HG03460 (cell line): ENCODE data around the gene NAGLU.

Source experiments
- ATAC-seq: cut with Tn5 transposase; IDR thresholded peaks from one replicate; pipeline ENCODE4 v1.9.1; 2021; ENCODE audit not compliant: unreplicated experiment

NAGLU gene

DNA sequence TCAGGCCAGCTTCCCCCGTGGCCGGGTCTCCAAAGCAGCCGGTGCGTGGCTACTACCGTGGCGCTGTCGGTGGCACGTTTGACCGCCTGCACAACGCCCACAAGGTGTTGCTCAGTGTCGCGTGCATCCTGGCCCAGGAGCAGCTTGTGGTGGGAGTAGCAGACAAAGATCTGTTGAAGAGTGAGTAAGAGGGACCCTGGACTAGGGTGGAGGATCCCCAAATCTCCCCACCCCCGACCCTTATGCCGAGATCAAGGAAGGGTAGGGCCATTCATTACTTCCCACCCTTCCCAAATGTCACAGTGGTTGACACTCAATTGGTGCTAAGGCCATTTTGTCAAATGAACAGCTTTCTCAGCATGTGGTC, 27.1 kb downstream of the NAGLU start:
- no peak for ATAC-seq

DNA sequence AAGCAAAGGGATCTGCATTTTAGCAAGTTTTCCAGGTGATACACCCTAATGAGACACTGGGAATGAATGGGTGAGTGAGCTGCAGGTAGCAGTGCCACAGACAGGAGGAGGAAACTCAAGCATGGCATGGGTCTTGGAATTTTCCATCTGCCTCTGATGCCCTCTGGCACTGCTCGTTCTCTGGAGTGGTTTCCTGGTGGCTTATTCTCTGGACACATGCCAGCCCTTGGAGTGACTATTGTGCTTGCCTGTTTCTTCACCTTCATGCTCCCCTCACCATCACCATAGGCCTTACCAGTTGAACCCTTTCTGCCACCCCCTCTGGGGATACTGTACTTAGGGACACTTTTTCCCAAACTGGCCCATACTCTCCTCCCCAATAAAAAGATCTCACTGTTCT, 27.5 kb downstream of the NAGLU start:
- no peak for ATAC-seq

DNA sequence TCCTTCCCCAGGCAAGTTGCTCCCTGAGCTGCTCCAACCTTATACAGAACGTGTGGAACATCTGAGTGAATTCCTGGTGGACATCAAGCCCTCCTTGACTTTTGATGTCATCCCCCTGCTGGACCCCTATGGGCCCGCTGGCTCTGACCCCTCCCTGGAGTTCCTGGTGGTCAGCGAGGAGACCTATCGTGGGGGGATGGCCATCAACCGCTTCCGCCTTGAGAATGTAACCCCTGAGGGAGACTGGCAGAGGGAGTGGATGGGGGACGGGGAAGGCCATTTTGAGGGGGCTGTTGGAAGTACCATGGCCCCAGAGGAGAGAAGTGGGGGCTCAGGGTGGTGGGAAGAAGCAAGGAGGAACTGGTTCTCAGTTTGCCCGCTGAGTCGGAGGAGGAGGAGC, 27.9 kb downstream of the NAGLU start:
- no peak for ATAC-seq

DNA sequence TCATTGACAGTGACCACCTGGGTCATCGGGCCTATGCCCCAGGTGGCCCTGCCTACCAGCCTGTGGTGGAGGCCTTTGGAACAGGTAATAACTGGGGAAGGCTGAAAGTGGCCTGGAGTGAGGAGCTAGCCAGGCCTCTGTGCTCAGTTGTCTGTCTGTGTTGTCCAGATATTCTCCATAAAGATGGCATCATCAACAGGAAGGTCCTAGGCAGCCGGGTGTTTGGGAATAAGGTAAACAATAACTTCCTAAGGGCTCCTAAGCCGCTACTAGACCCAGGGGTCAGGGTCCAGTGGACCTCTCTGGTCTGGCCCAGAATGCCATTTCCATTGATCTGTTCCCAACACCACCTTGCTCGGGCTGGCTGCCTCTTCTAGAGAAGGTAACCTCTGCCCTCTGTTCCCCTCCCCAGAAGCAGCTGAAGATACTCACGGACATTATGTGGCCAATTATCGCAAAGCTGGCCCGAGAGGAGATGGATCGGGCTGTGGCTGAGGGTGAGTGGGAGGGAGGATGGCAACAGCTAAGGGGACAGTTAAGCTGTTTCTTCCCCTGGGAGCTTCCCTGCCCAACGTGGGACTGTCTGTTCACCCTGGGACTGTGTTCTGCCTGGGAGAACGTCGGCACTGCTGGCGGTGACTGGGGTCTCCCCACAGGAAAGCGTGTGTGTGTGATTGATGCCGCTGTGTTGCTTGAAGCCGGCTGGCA, 28.9 kb downstream of the NAGLU start:
- ATAC-seq, result no peak

DNA sequence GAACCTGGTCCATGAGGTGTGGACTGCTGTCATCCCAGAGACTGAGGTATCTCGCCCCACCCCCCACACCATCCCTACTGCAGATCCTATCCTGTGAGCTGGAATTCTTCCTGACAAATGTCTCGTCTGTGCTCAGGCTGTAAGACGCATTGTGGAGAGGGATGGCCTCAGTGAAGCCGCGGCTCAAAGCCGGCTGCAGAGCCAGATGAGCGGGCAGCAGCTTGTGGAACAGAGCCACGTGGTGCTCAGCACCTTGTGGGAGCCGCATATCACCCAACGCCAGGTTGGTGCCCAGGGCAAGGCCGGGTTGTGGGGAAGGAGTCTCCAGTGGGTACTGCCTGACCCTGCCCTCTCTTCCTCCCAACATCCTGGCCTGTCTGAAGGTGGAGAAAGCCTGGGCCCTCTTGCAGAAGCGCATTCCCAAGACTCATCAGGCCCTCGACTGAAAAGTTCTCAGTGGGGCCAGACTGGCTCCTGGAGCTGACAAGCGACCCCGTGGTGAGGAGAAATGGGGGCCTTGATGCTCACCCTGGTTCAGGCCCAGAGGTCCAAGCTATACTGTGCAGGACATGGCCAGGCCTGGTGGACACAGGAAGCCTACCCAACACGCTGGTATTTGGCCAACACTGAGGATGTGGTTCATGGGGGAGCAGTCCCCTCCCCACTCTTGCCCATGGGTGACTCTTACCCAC, 29.6 kb downstream of the NAGLU start:
- no peak for ATAC-seq

DNA sequence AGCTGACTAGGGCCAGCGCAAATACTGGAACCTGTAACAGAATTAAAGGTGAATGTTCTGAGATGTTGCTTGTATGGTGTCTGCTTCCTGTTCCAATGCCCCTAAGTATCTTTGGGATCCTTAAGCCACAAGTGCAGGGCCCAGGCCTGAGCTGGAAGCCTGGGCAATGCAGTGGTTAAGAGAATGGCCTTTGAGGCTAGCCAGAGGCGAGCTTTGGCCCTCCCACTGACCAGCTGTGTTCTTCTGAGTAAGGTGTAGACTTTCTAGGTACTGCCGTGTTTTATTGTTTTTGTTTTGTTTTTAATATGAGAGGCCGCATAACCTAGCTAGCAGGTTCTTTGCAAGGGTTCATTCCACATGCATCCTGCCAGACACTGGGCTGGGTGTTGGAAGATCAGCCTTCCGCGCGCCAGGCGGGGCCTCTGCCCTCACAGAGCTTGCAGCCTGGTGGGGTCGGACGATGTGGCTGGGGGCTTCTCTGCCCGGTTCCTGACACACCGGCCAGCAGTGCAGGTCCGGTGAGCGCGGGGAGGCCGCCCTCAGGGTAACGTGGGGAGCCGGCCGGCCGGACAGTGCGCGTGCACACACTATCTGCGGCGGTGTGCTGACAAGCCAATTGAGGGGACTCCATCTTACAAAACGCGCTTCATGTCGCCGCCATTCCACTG, 30.3 kb downstream of the NAGLU start:
- ATAC-seq, result no peak

DNA sequence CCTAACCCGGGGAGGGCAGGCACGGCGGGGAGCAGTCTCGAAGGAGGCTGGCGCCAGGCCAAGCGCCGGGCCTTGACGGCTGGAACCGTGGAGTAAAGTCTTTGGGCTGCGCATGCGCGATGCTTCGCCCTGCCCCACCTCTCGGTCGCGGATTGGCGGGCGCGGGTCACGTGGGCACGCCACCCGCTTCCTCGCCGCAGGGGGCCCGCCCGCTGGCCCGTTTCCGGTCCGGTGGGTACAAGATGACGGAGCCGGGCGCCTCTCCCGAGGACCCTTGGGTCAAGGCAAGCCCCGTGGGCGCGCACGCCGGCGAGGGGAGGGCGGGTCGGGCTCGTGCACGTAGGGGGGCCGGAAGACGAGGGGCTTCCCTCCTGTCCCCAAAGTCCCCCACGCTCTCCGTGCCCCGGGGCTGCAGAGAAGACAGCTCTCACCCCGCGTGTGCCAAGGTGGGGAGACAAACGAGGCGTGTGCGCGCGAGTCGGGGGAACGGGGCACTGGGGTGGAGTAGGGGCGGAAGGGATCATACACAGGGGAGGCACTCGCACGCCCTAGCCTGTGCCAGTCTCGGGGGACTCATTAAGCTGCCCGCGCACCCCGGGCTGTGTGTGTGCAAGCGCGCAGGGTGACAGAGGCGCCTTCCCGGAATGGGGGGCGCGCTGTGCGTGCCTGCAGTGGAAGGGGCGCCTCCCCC, 31.0 kb downstream of the NAGLU start, which contains the start of gene MLX:
TSS of gene MLX (plus strand) at position 218 of the 691 bp plus-strand sequence. CDS start at position 243, 25 bp downstream.
- ATAC-seq, result peak; percentile 49

DNA sequence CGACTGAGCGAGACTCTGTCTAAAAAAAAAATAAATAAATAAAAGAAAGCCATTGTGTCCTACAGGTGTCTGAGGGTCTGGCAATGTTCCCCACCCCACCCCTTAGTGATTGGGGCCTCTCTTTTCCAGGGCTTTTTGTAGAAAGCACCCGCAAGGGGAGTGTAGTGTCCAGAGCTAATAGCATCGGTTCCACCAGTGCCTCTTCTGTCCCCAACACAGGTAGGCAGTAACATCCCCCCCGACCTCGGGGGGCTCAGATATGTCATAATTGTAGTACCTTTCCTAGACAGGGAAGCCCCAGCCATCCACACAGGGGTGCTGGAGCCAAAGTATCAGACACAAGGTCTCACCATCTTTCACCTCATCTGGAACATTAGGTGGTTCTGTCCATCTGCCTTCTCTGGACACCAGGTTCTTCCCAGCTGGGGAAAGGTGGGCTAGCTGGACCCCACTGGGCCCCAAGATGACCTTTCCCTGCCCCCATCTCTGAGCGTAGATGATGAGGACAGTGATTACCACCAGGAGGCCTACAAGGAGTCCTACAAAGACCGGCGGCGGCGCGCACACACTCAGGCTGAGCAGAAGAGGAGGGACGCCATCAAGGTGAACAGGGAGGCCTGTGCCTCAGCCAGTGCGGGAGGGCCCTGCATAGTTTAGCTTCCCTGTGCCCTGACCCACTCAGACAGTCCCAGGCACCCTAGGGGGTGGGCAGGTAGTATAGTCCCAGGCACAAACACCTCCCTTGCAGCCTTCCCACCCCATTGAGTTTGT, 32.5 kb downstream of the NAGLU start:
- ATAC-seq, result no peak

DNA sequence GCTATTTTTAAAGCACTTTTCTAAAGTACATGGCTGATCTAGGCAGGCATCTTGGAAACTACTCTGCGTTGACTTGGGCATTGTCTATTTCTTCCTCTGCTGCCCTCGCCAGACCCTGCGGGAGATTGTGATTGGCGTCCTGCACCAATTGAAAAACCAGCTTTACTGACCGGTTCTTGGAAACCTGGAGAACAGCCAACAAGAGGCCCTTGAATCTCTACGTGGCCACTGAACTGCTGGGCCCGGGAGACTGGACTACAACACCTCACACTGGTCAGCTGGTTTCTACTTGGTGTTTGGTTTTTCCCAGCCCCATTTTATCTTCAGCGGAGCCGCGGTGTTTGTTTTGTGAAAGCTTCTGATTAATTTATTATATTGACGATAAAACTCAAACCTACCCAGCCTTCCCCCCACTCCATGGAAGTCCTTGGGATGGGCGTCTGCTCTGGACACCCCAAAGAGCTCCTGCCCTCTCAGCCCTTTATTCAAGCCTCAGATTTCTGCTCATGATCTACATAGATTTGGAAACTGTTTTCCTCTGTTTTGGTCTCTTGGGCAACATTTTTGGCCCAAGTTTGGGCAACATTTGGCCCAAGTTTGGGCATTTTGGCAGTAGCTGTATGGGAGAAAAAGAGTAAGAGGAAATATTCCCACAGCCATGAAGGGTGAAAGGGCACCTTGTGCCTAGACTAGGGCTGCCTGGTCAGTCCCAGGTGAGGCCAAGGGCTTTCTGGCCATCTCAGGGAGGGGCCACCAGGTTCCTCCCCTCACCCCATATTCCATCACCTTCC, 35.6 kb downstream of the NAGLU start:
- ATAC-seq, result no peak

DNA sequence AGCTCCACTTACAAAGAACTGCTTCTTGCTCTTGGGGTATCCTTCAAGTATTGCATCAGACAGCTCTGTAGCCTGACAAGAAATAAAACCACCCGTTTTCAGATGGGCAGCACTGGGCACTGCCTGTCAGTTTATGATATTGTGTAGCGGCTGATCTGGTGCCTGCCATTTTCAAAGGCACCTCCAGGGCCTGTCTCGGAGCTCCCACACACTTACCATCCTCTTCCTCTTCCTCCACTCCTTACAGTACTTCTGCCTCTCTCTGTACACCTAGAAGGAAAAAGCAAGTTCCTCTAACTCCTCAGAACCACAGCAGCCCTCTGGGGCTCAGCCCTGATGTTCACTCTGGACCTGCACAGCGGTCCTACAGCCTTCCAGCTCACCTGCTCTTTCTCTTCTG, 37.1 kb downstream of the NAGLU start:
- ATAC-seq, result no peak

DNA sequence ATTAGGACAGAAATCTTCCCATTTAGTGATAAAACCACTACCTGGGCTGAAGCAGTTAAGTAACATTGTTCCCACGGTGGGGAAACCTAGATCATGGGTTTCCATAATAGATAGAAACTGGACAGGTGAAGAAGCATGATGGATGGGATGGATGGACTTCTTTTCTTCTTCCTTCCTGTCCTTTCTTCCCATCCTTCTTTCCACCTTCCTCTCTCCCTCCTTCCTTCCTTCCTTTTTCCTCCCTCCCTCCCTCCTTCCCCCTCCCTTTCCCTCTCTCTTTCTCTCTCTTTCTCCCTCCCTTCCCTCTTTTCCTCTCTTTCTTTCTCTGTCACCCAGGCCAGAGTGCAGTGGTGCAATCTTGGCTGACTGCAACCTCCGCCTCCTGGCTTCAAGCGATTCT, 38.4 kb downstream of the NAGLU start:
- ATAC-seq, result no peak

DNA sequence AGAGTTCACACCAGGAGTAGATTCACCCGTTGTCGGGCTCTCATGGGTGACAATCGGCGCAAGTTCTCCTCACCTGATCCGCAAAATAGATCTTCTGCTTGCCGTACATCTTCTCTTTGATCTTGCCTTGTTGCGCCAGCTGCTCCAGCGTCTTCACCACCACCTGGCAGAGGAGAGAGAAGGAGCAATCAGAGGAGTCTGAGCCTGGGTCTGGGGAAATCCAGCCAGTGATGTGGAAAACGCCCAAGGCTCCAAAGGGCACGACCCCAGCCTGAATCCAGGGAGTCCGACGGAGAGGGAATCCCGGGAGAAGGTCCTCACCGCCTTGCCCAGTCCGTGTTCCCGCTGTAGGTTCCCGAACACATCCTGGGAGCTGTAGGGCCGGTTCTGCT, 41.1 kb downstream of the NAGLU start:
- ATAC-seq, result peak; percentile 8

DNA sequence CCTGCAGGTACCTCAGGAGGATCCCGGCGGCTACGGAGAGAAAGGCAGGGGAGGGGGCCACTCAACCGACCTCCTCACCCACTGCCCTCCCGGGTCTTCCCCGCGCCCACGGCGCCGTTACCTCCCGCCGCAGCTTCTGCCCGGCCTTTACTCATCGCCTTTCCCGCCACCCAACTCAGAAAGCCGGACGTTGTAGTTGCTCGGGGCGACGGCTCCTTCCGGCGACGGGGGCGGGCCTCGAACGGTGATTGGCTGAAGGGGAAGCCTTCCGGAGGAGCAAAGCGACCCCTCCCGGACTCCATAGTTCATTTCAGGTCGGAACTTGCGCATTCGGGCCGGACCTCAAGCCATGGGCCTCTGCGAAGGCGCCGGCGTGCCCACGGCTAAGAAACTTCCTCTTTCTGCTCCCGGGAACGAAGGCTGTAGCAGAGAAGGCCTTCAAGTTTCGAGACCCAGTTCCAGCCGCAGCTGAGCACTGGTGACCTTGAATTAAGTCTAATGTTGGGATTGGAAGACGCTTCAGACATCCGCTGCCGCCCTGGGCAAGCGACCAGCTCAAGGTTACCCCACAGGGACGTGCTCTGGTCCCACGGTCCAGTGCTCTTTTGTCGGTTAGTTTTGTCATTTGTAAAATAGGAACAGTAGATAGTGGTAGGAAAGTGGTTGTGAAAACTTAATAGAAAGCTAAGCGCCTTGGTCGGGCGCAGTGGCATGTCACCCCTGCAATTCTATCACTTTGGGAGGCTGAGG, 41.7 kb downstream of the NAGLU start, which contains the start of gene PSMC3IP:
TSS of gene PSMC3IP (minus strand) at position 198 of the 750 bp plus-strand sequence. CDS start at position 155, 43 bp downstream.
- ATAC-seq, result peak; percentile 70

DNA sequence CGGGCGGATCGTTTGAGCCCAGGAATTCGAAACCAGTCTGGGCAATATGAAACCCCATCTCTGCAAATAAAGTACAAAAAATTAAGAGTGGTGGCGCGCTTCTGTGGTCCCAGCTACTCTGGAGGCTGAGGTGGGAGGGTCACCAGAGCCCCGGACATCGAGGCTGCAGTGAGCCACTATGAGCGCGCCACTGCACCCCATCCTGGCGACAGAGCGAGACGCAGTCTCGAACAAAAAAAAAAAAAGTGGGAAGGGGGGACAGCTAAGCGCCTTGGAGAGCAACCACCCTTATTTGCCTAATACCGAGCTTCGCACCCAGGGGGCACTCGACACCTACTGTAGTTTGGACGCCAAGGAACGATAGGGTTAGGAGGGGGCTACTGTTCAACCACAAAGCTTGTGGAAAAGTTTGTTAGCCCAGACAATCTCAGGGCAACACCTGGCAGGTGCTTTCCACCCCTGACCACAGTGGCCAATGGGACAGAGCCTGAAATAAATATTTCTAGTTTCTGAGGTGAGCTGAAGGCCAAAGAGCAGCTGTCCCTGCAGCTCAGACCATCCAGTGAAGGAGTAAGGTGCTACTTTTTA, 42.3 kb downstream of the NAGLU start:
- peak; percentile 40 for ATAC-seq

DNA sequence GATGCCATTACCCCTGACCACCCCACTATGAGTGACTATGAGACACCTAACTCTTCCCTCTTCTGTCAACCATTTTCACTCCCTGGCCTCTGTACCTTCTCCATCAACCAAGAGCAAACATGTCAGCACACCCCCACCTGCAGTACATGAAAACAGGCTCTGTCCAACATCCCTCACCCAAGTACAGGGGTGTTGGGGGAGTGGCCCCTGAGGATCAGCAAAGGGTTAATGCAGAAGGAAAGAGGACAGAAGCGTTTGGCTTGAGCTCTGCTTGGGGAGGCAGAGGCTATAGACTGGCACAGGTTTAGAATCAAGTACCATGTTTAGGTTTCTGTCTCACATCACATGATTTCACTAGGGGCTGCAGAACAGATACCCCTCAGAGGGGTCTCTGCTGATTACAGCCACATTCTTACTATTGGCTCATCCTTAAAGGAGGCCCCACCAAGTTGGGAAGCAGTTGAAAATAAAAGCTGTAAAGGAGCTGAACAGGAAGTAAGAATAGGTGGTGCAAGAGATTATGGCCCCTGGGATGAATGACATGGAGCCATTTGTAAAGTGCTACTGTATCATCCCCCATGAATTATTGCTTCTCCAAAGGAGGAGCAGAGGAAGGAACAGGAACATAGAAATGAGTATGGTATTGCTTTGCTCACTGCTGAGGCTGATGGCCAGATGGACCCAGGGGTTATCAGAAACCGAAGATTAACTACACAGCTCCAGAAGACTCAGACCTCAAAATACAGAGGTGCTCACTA, 43.9 kb downstream of the NAGLU start:
- ATAC-seq, result no peak

DNA sequence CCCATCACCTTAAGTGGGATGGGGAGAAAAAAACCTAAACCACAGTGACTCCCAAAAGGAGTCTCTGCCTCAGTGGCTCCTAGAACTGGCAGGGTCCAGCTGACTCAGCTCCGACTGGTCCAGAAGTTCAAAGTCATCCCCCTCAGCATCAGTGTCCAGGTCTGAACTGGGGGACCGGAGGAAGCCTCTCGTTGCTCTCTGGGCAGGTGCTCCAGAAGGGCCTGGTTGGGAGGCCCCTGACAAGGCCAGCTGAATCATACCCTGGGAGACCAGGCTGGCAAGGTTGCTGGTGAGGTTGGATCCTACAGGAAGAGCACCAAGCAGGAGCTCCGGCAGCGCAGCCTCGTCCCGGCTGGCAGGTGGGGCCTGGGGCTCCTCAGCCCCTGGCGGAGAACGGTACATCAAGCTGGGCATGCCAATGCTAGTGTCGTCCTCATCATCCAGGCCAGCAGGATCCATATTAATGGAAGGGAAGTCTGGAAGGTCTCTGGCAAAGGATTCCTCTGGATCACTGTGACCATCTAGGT, 45.8 kb downstream of the NAGLU start:
- no peak for ATAC-seq

DNA sequence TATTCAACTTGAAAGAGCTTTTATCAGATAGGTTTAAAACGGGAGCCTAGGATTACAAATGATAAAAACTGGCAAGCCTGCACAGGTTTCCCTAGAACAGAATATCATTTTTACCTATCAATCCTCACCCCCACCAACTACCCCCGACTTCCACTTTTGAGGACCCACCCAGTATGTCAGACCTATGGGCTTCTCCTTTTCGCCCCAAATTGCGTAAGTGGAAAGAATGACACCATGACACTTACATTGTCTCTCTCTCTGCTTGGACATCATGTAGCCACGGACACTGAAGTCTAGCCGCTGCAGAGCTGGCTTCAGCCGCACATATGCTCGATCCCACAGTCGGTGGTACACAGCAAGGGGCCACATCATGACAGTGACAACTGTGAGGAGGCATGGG, 48.8 kb downstream of the NAGLU start:
- ATAC-seq, result no peak

DNA sequence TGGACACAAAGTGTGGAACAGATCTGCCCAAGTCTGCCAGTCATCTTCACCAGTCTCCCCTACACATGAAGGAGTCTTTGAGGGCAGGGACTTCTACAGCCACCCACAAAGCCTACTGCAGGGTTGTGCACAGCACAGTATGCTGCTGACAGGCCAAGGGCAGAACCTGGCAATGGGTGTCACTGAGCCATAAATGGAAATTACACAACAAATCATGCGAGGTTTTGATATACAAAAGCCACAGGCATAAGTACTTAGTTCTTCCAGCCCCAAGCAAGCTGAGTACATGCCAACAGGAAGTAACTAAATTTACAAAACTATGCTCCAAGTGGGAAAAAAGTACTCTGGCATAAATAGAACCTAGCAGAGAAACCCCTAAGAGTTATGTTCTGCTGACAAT, 49.3 kb downstream of the NAGLU start:
- no peak for ATAC-seq
